GM19463 (cell line): Measurements from ENCODE around the gene DPYSL4.

Experiments used
- ATAC-seq: cut with Tn5 transposase; IDR thresholded peaks from one replicate; pipeline ENCODE4 v1.9.1; 2021; ENCODE audit warnings: mild to moderate bottlenecking, moderate library complexity; ENCODE audit not compliant: unreplicated experiment

Gene DPYSL4

DNA sequence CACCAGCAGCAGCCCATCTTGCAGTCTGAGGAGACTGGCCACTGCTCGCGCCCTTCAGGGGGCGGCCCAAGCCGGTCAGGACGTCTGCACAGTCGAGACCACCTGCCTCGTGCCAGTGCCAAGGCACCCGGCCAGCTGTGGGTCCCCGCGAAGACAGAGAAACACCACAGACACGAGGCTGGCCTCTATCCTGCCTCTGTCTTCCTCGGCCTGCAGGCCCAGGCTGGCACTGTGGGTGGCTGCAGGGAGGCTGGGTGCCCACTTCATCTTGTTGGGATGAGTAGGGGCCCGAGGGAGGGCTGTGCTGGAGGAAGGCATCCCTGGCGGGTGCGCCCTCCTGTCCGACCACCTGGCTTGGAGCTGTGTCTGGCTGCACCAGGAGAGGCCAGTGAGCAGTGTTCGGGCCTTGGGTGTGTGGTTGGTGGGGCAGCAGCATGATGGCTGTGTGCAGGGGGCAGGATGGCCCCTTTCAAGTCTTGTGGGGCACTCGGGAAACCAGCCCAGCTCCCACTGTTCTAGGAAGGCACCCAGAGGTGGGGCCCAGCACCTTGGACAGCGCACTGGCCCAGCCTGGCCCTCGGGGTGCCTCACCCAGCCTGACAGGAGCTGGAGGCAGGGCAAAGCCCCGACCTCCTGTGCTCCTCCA is 7.3 kb downstream of the DPYSL4 start:
- ATAC-seq: no peak

GRCh38 chr10:132194726-132195125 is 8.0 kb downstream of the DPYSL4 start:
- ATAC-seq: no peak

DNA sequence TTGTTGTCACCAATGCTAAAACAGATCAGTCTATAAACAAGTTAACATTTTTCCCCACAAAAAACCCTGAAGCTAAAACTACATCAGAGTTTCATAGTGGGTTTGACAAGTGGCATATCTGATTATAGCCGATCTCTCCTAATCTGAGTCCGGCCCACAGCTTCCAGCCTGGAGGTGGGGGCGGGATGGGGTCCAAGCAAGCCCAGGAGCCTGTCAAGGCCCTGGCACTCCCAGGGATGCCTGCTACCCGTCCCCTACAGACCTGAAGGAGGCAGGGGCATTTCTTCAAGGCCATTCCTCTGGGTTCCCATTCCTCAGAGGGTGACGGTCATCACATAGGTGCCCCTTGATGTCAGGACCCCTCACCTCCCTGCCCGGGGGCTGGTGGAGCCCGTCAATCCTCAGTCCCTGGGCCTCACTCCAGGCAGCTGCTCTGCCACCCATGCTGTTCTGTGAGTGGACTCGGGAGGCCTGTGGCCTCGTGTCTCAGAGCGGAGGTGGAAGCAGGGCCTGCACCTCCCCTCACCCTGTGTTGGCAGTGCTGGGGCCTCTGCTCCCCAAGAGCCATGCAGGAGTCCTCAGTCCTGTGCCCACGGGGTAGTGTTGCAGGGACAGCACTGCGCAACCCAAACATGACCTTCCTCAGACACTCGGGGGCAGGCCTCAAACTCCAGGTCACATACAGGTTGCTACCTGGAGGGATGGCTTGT is 8.8 kb downstream of the DPYSL4 start:
- no peak for ATAC-seq

GRCh38 chr10:132196178-132197113 is 9.7 kb downstream of the DPYSL4 start:
- no peak for ATAC-seq

DNA sequence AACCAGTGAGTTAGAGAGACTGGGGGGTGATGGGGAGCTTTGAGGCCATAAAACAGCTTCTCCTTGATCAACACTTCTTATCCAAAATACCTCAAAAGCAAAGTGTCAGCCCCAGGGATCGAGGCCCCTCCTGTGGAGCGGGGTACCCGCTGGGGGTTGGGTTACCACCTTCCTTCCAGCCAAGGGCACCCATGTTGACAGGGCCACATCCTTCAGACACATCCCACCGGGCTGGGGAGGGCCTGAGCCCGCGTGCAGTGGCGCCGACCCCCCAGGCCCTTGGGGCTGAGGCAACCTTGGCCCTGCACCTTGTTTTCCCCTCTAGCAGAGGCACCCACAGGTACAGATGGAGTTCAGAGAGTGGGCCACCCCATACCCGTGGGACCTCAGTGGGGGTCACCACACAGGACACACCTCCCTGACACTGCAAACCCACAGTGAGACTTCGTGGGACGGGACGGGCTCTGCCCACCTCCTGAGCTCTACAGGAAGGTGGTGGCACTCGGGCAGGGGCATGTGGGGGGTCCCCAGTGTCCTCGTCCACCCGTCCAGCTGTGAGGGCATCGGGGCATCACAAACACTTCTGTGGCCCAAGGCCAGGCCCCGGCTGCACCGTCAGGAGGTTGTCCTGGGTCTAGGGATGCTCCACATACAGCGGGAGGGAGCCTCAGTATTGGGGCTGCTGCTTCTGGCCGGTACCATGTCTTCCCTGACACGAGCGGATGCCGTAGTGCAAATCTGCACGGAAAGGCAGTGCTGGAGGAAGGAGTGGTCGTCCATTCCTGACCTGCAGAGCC is 10.7 kb downstream of the DPYSL4 start:
- no peak for ATAC-seq

DNA sequence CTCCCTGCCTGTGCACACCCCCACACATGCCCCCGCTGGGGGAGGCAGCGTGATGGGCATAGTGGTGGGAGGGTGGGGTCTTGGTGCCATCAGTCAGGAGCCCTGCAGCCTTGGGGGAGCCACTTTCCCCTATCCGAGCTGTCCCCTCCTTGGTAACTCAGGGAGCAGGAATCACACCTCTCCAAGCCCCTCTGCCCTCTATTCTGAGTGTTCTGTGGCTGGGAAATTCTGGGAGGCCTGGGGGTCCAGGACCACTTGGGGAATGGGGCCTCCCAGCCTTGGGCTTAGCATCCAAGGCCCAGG is 11.3 kb downstream of the DPYSL4 start:
- ATAC-seq: no peak

GRCh38 chr10:132198381-132199181 is 11.8 kb downstream of the DPYSL4 start:
- ATAC-seq: no peak

DNA sequence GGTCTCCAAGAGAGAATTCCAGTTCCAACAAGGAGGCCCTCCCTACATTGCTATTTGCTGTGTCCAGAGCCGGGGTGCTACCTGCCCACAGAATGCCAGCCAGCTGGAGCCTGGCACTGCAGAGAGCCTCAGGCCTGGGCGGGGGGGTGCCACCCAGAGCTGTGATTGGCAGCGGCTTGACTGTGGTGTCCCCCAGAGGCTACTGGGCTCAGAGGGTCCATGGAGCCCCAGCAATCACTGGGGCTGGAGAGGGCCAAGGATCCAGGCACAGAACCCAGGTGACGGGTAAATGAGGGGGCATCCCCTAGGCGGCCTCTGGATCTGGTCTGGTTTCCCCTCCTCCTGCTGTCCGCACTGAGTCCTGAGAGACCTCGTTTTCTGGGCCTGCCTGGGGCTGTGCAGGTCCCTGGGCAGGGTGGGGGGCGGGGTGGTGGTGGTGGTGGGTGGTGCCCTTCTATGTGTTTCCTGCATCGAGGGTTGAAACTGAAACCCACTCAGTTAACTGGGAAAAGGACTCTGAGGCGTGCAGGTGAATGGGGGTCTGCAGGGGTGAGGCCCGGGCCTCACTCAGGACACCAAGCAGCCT is 12.6 kb downstream of the DPYSL4 start:
- ATAC-seq: no peak

GRCh38 chr10:132199854-132200311 is 13.1 kb downstream of the DPYSL4 start:
- no peak for ATAC-seq

DNA sequence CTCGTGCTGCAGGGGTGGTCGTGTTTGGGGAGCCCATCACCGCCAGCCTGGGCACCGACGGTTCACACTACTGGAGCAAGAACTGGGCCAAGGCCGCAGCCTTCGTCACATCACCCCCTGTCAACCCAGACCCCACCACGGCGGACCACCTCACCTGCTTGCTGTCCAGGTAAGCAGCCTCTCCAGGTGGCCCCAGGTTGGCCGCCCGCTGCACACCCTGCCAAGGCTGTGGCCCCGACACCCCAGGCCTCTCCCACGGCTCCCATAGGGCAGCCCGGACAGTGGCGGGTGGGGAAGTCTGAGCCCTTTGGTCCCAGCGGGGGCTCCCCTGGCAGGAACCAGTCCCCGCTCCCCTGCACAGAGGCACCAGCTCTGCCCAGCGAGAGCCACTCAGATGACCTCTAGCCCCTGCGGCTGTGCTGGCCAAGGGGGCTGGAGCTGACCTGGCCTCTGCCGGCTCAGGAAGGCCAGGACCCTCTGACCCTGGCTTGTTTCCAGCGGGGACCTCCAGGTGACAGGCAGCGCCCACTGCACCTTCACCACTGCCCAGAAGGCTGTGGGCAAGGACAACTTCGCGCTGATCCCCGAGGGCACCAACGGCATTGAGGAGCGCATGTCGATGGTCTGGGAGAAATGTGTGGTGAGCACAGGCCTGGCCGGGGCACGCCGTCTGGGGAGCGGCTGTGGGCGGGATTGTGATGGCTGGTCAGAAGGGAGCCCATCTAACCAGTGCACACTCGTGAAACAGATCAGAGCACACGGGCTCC is 13.8 kb downstream of the DPYSL4 start:
- ATAC-seq: no peak

DNA sequence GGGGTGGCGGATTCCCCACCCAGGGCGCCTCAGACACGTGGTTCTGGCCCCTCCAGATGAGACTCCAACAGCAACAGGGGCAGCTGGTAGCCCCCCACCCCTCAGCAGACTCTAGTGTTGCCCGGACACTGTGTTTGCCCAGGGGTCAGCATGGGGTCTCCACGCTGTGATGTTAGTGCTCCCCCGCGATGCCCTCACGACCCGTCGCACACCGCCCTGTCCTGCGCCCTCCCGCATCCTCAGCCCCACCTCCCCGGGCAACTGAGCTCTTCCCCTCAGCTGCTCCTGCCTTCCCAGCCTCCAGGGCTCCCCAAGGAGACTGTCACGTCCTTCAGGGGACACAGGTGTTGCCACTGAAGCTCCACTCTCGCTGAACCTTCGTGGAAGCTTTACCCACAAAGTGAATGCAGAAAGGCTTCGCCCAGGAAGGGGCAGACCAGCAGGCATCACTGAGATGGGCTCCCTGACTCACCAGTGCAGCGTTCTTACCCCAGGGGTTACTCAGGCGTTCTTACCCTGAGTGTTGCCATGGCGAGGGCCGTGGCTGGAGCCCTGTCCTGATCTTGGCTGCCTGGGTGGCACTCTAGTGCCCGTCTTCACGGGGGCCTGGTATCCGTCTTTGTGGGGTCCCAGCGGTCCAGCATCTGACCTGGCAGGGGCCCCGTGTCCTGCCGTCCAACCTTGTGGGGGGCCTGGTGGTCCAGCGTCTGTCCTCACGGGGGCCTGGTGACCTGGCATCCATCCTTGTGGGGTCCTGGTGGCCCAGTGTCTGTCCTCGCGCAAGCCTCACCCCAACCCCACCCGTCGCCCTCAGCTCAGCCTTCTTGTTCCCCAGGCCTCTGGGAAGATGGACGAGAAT is 14.6 kb downstream of the DPYSL4 start:
- ATAC-seq: no peak

- no peak for ATAC-seq
Observed at GRCh38 chr10:132202070-132202970, 15.6 kb downstream of the DPYSL4 start.

DNA sequence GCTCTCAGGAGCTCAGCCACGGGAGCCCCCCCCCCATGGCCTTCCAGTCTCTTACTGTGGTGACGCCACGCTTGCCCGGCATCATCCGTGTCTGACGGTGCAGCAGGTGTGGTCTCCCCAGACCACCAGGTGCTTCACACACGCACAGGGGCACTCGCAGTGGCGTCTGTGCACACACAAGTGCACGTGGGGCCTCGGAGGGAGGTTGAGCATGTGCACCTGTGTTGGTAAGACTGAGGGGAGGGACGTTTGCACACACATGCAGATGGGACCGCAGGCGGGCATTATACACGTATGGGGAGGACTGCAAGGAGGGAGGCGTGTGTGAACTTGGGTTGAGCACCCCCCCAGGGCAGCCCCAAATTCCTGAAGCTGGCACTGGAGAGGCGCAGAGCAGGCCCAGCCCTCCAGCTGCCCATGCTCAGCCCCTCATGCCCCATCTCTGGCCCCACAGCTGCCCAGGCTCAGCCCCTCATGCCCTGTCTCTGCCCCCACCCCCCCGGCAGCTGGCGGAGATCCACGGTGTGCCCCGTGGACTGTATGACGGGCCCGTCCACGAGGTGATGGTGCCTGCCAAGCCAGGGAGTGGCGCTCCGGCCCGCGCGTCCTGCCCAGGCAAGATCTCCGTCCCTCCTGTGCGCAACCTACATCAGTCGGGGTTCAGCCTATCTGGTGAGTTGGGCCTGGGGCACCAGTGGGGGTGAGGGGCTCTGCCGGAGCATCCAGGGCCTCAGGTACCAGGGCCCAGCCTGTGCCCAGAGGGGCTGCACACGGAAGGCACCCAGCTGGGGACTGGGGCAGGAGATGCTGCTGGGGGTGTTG is 16.7 kb downstream of the DPYSL4 start:
- ATAC-seq: no peak

- ATAC-seq: no peak
Observed at GRCh38 chr10:132204078-132204780, 17.5 kb downstream of the DPYSL4 start.

DNA sequence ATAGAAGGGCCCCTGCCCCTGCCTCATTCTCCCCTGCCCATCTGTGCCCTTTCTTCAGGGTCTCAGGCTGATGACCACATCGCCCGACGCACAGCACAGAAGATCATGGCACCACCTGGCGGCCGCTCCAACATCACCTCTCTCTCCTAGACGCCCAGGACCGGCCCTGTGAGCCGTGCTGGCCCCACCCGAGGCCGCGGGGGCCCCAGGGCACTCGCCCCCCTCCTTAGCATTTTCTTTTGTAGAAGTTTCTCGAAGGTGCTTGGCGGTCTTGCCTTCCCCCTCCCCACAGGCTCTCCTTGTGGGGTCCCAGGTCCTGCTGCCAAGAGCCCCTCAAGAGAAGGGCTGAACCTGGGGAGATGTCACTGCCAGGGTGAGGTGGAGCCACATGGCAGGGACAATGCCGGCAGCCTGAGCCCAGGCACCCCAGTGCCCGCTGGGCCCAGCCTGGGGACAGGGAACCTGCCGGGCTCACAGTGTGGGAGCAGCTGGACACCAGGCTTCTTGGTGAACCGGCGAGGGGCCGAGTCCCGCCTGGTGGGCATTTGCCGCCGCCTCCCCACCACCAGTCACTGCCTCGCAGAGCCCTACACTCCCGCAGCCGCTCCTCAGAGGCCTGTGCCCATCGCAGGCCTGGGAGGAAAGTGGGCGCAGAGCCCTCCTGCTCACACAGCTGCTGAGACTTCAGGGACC is 18.2 kb downstream of the DPYSL4 start:
- no peak for ATAC-seq
